Ovary (tissue), 3 donors: ENCODE data around the gene PLTP.

ENCODE experiments used
- POLR2A ChIP-seq: fragments of 450-650 bp; IDR thresholded peaks from one replicate; pipeline ENCODE4 v1.6.1; 2017; ENCODE audit warnings: antibody characterized with exemption, mild to moderate bottlenecking, moderate library complexity
- TF ChIP-seq, protein P1 (sequence below), 3 donors: fragments of 450-650 bp in 2 of 3; fragments of 200-600 bp in 1 of 3; IDR thresholded peaks; one replicate each; pipeline versions ENCODE4 v1.5.1 to v1.8.0; 2016 to 2022; ENCODE audit warnings: antibody characterized with exemption in 3 of 3, mild to moderate bottlenecking in 1 of 3
- donor health status: DM: no; HTN: no; CAD: no.

DNA sequence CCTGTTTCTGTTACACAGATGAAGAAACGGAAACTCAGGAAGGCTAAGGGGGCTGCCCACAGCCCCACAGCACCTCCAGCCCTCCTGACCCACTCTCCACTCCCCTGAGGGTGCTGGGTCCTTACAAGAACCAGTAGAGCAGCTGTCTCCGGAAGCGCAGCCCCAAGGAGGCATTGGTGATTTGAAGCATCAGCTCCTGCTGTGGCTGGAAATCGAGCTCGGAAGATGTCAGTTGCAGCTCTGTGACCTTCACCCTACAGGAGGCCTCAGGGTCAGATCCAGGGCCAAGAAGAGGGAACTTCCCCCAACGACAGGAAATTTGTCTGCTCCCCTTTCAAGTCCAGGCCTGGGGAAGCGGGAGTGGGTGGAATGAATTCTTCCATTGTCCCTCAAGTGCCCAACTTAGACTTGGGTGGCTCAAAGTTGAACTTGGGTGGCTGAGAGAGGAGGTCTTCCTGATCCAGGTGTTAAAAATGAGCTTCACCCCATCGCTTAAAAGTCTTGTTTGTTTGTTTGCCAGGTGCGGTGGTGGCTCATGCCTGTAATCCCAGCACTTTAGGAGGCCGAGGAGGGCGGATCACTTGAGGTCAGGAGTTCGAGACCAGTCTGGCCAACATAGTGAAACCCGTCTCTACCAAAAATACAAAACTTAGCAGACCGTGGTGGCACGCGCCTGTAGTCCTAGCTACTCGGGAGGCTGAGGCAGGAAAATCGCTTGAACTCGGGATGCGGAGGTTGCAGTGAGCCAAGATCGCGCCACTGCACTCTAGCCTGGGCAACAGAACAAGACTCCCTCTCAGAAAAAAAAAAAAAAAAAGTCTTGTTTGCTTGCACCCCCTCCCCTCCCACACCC, 1.9 kb downstream of the PLTP start:
- TF ChIP-seq POLR2A: no peak
- TF ChIP-seq, protein P1, sequence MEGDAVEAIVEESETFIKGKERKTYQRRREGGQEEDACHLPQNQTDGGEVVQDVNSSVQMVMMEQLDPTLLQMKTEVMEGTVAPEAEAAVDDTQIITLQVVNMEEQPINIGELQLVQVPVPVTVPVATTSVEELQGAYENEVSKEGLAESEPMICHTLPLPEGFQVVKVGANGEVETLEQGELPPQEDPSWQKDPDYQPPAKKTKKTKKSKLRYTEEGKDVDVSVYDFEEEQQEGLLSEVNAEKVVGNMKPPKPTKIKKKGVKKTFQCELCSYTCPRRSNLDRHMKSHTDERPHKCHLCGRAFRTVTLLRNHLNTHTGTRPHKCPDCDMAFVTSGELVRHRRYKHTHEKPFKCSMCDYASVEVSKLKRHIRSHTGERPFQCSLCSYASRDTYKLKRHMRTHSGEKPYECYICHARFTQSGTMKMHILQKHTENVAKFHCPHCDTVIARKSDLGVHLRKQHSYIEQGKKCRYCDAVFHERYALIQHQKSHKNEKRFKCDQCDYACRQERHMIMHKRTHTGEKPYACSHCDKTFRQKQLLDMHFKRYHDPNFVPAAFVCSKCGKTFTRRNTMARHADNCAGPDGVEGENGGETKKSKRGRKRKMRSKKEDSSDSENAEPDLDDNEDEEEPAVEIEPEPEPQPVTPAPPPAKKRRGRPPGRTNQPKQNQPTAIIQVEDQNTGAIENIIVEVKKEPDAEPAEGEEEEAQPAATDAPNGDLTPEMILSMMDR (IDR thresholded peaks at IDR 0.05): no peak
